HepG2 (cell line): Measurements from ENCODE around the gene DTYMK. TPM values are rescaled to one million over a fixed set of nuclear protein-coding genes. Genes with fewer than 3 reads are reported as not detected.
"Not testable (repeated sequence)": the region's sequence is repeated elsewhere in the genome, so short reads cannot be mapped to it uniquely, and the experiment has no call there.

Experiments
- ATAC-seq: fragments of 200-7000 bp; cut with Tn5 transposase; 3 replicates; pipeline ENCODE4 v1.9.1; 2020; ENCODE audit warnings: mild to moderate bottlenecking, moderate library complexity
- BruUV-seq: library from RNA; stranded (reverse); fragments of 400-500 nt; replicated peaks from 2 replicates; lab custom pipeline; 2021; lab: Mats Ljungman, UMichigan
- CTCF ChIA-PET: fragments of 300-600 bp; formaldehyde crosslinking; extraction: SDS; loops from one replicate; lab custom pipeline; 2021; ENCODE audit warnings: low total read pairs, inconsistent platforms, low intra/inter-chr PET ratio; lab: Yijun Ruan, JAX
- POLR2A ChIA-PET: fragments of 350-600 bp; sonication (Branson Sonifier 250); formaldehyde crosslinking; loops from one replicate; lab custom pipeline; 2020; ENCODE audit warnings: antibody characterized with exemption, inconsistent platforms; lab: Yijun Ruan, JAX
- DNase-seq: peaks from one replicate; pipeline ENCODE4 v3.0.0-alpha.2; 2015; ENCODE audit warnings: low spot score
- FAIRE-seq: peaks from 3 replicates; lab custom pipeline; 2011; peaks lifted over from hg19 to GRCh38; lab: Jason Lieb, UNC
- H2AFZ ChIP-seq: one replicate; pipeline ENCODE4 v1.6.1; 2011; ENCODE audit warnings: low read length, inconsistent platforms
- H3K27ac ChIP-seq: fragments of 300-600 bp; 3 replicates; pipeline ENCODE4 v1.8.0; 2011; ENCODE audit warnings: mixed run types, mild to moderate bottlenecking, mixed read lengths, low read length, inconsistent platforms; ENCODE audit not compliant: insufficient read depth; ENCODE audit errors: extremely low read length
- H3K27me3 ChIP-seq, 2 experiments: fragments of 200-600 bp in 1 of 2; 2 replicates in 1 of 2; 3 replicates in 1 of 2; pipeline versions ENCODE4 v1.6.0 to v1.8.0; 2011; ENCODE audit warnings: low read length in 2 of 2, mild to moderate bottlenecking in 2 of 2, moderate library complexity in 2 of 2, inconsistent platforms in 1 of 2; ENCODE audit not compliant: insufficient read depth in 2 of 2, control insufficient read depth in 1 of 2
- H3K36me3 ChIP-seq, 2 experiments: fragments of 200-600 bp in 1 of 2; replicated peaks in 1 of 2; 2 replicates in 1 of 2; 3 replicates in 1 of 2; pipeline versions ENCODE4 v1.5.1 to v1.8.0; 2011; ENCODE audit warnings: low read length in 2 of 2, inconsistent platforms in 1 of 2; ENCODE audit not compliant: insufficient read depth in 2 of 2, control insufficient read depth in 1 of 2
- H3K4me1 ChIP-seq: 2 replicates; pipeline ENCODE4 v1.5.1; 2012; ENCODE audit warnings: low read length, inconsistent platforms; ENCODE audit not compliant: insufficient read depth
- H3K4me2 ChIP-seq: 2 replicates; pipeline ENCODE4 v1.6.0; 2011; ENCODE audit warnings: low read depth, low read length, inconsistent platforms
- H3K4me3 ChIP-seq, 3 experiments: fragments of 200-600 bp in 1 of 3; sonication (generic), shearing (Covaris generic) in 1 of 3; replicated peaks in 1 of 3; 2 replicates each; pipeline ENCODE4 v1.5.1; 2011 to 2016; ENCODE audit warnings: low read length in 3 of 3, inconsistent platforms in 2 of 3, low read depth in 2 of 3, mild to moderate bottlenecking in 2 of 3, control low read depth in 1 of 3, mixed read lengths in 1 of 3; ENCODE audit not compliant: insufficient read depth in 1 of 3
- H3K79me2 ChIP-seq: one replicate; pipeline ENCODE4 v1.6.1; 2011; ENCODE audit warnings: low read length, inconsistent platforms; ENCODE audit not compliant: insufficient read depth
- H3K9ac ChIP-seq: 2 replicates; pipeline ENCODE4 v1.6.0; 2011; ENCODE audit warnings: mild to moderate bottlenecking, low read depth, low read length, inconsistent platforms; ENCODE audit not compliant: insufficient read depth
- H3K9me3 ChIP-seq: 2 replicates; pipeline ENCODE4 v1.5.1; 2012; ENCODE audit warnings: mild to moderate bottlenecking, low read length
- H4K20me1 ChIP-seq: 2 replicates; pipeline ENCODE4 v1.6.0; 2011; ENCODE audit warnings: inconsistent platforms, mild to moderate bottlenecking, low read length, moderate library complexity; ENCODE audit not compliant: insufficient read depth
- ARID3A ChIP-seq: IDR thresholded peaks from 2 replicates; pipeline ENCODE4 v1.6.1; 2012; ENCODE audit warnings: low read depth, low read length, improper control_type of control experiment
- CTCF ChIP-seq: sonication (generic); formaldehyde crosslinking; IDR thresholded peaks from 2 replicates; pipeline ENCODE4 v1.5.0; 2020; ENCODE audit warnings: mild to moderate bottlenecking, missing genetic modification reagents, moderate library complexity
- KMT2A ChIP-seq: sonication (generic); formaldehyde crosslinking; IDR thresholded peaks from 2 replicates; pipeline ENCODE4 v1.4.0; 2020; ENCODE audit warnings: missing genetic modification reagents
- MIXL1 ChIP-seq: IDR thresholded peaks from 2 replicates; pipeline ENCODE4 v1.6.1; 2016
- PHF8 ChIP-seq: sonication (generic); formaldehyde crosslinking; IDR thresholded peaks from 2 replicates; pipeline ENCODE4 v1.5.0; 2020; ENCODE audit warnings: missing genetic modification reagents
- SIX4 ChIP-seq: sonication (generic); formaldehyde crosslinking; IDR thresholded peaks from 2 replicates; pipeline ENCODE4 v1.4.0; 2020; ENCODE audit warnings: missing genetic modification reagents
- ZBTB20 ChIP-seq: sonication (generic); formaldehyde crosslinking; IDR thresholded peaks from 2 replicates; pipeline ENCODE4 v1.8.1; 2023; ENCODE audit warnings: missing genetic modification reagents, low read depth, mild to moderate bottlenecking, borderline replicate concordance
- ZFP91 ChIP-seq: sonication (generic); formaldehyde crosslinking; IDR thresholded peaks from 2 replicates; pipeline ENCODE4 v1.9.0; 2022; ENCODE audit warnings: missing genetic modification reagents, mild to moderate bottlenecking, borderline replicate concordance
- ZNF652 ChIP-seq: IDR thresholded peaks from 2 replicates; pipeline ENCODE4 v1.6.1; 2016; ENCODE audit warnings: low read depth, borderline replicate concordance
- ZNF839 ChIP-seq: sonication (generic); formaldehyde crosslinking; IDR thresholded peaks from 2 replicates; pipeline ENCODE4 v1.4.0; 2020; ENCODE audit warnings: missing genetic modification reagents, mild to moderate bottlenecking, borderline replicate concordance
- WGBS: methylation state at CpG from one replicate; pipeline ENCODE4 v1.1.6; 2017; ENCODE audit warnings: low lambda C conversion rate; 5-methylcytosine and 5-hydroxymethylcytosine counted together
- in situ Hi-C: cut with HindIII; loops from 2 replicates; pipeline ENCODE4 v1.10.0; 2017; ENCODE audit warnings: low pct_unique_long_range_greater_than_20kb; ENCODE audit not compliant: extremely low pct_ligation_motif_present
- intact Hi-C: fragments of 100-400 bp; cut with micrococcal nuclease; formaldehyde crosslinking; loops from one replicate; pipeline ENCODE4 v1.10.0; 2022; ENCODE audit not compliant: unreplicated experiment
- polyA plus RNA-seq, 8 experiments: library from polyadenylated mRNA; depleted of rRNA in 3 of 8; stranded (reverse) in 7 of 8; unstranded in 1 of 8; fragments of >200 nt; fragmentation: Illumina TruSeq in 4 of 8; extraction: Trizol in 4 of 8; gene quantifications; 2 replicates each; pipeline versions ENCODE4 v1.2.1 to v1.2.3, GENCODE V29; 2011 to 2016; ENCODE audit warnings: low read depth in 4 of 8, missing spikeins in 1 of 8, mixed read lengths in 1 of 8; ENCODE audit not compliant: insufficient read depth in 1 of 8
- total RNA-seq, 5 experiments: library from RNA; depleted of rRNA; stranded (reverse); fragments of >200 nt; fragmentation: Illumina TruSeq; extraction: Trizol; gene quantifications; 2 replicates each; pipeline ENCODE4 v1.2.3, GENCODE V29; 2016; ENCODE audit warnings: low read depth in 1 of 5

Gene DTYMK
- total and polyA plus RNA-seq, 2 of the 13 experiments (the other 11 are each of a cell fraction or from before 2014, with no cell fraction given) = 57.5 to 134 TPM

- no peak for TF ChIP-seq ARID3A
- no peak for TF ChIP-seq ZNF839 (CRISPR knock-in tag)
- no peak for TF ChIP-seq ZNF652 (CRISPR knock-in tag)
- TF ChIP-seq CTCF (CRISPR knock-in tag) = no peak
- TF ChIP-seq KMT2A (CRISPR knock-in tag) = no peak
- TF ChIP-seq PHF8 (CRISPR knock-in tag) = 0 out of 2 replicates have a peak, but pooled peaks have one; percentile 1
- TF ChIP-seq MIXL1 (CRISPR knock-in tag) = no peak
- no peak for TF ChIP-seq SIX4 (CRISPR knock-in tag)
- TF ChIP-seq ZFP91 (CRISPR knock-in tag) = 0 out of 2 replicates have a peak, but pooled peaks have one; percentile 22
- TF ChIP-seq ZBTB20 (CRISPR knock-in tag) = no peak
Observed at GRCh38 chr2:241665731-241666440, 20.7 kb downstream of the DTYMK start (continued).

DNA sequence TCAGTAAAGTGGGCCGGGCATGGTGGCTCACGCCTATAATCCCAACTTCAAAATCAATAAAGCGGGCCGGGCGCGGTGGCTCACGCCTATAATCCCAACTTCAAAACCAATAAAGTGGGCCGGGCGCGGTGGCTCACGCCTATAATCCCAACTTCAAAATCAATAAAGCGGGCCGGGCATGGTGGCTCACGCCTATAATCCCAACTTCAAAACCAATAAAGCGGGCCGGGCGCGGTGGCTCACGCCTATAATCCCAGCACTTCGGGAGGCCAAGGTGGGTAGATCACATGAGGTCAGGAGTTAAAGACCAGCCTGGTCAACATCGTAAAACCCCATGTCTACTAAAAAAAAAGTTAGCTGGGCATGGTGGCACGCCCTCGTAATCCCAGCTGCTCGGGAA, 23.9 kb downstream of the DTYMK start:
- intact Hi-C loops, FAIRE-seq, H3K4me3 ChIP-seq, H3K4me2 ChIP-seq, H3K9me3 ChIP-seq, H3K27me3 ChIP-seq, H3K4me1 ChIP-seq, ATAC-seq, BruUV-seq, CTCF ChIA-PET, H3K79me2 ChIP-seq, H3K9ac ChIP-seq, H3K27ac ChIP-seq, H2AFZ ChIP-seq, H4K20me1 ChIP-seq, DNase-seq: not testable (repeated sequence)
- in situ Hi-C loops = loop anchor here (5.0 kb wide), 1 partner anchor 215 kb away; no protein-coding TSS in a partner anchor
- WGBS = 94% methylated on average over 24 of the region's 24 CpGs
- peaks cover 28 to 62% of the 10 kb centered on the region in 2 experiments for H3K36me3 ChIP-seq
- POLR2A ChIA-PET = interaction anchor here (0.9 kb wide), 1 partner anchor 24 kb away, joined by 3 read pairs; the partner anchor contains the start of gene DTYMK
